H7 (cell line): Measurements from ENCODE around the gene RBM42. TPM values are rescaled to one million over a fixed set of nuclear protein-coding genes. Genes with fewer than 3 reads are reported as not detected.
A peak's percentile ranks its signal among the peaks of the same experiment; 100 is the strongest.

Experiments used
- DNase-seq: peaks from one replicate; pipeline ENCODE4 v3.0.0; 2012
- H3K27me3 ChIP-seq: 2 replicates; pipeline ENCODE4 v1.6.0; 2011; ENCODE audit warnings: mild to moderate bottlenecking, low read length; ENCODE audit not compliant: control insufficient read depth, insufficient read depth
- H3K36me3 ChIP-seq: replicated peaks from 2 replicates; pipeline ENCODE4 v1.5.1; 2011; ENCODE audit warnings: low read length; ENCODE audit not compliant: control insufficient read depth, insufficient read depth
- H3K4me3 ChIP-seq: 2 replicates; pipeline ENCODE4 v1.5.1; 2011; ENCODE audit warnings: low read depth, mild to moderate bottlenecking, control low read depth, low read length, moderate library complexity; ENCODE audit not compliant: insufficient read depth
- total RNA-seq: library from RNA; depleted of rRNA; stranded (reverse); fragments of >200 nt; shearing (Covaris generic); gene quantifications from 2 replicates; pipeline ENCODE4 v1.2.3, GENCODE V29; 2014

RBM42 gene
- total RNA-seq, 1 experiment from 2014 or later = 81.4 TPM

DNA sequence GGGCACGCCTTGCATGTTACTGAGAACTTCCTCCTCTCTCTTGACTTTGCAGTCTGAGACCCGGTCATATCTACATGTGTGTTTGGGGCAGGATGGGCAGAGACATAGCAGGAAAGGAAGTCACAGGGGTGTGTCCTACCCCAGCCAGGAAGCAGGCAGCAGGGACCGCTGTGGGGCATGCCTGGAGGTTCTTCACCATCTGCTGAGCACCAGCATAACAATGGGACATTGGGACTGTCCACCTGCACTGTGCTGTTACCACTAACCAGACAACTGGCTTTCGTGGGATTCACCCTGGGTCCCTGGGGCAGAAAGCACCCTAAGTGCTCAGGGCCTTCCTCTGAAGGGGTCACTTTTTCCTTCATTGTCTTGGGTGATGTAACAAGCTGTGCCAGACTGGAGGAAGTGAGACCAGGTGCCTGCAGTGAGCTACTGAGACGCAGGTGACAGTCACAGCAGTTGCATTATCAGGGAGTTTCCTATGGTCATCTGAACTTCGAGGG lies 18.9 kb upstream of the RBM42 start:
- no peaks in the 10 kb centered on the region for H3K36me3 ChIP-seq
- H3K27me3 ChIP-seq = peaks cover 3% of the 10 kb centered on the region; the same call in 1 of the 2 replicates
- DNase-seq = no peak
- H3K4me3 ChIP-seq = no peak overlapping the region

DNA sequence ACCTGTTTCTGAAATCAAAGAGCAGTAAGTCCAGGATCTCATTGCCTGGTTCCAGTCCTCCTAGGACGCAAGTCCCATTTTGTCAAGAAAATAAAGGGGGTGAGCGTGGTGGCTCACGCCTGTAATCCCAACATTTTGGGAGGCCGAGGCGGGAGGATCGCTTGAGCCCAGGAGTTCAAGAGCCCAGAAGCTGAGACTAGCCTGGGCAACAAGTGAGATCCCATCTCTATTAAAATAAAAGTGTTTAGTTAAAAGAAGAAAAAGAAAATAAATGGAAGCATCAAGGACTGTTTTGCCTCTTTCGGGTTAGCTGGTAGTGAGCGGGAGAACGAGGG lies 16.6 kb upstream of the RBM42 start:
- Histone ChIP-seq H3K4me3 (peak overlapping the region; percentile 23), H3K27me3 (peaks cover 3% of the 10 kb centered on the region; the same call in 1 of the 2 replicates), H3K36me3 (peaks cover 2% of the 10 kb centered on the region; the same call in 1 of the 2 replicates)
- no peak for DNase-seq

DNA sequence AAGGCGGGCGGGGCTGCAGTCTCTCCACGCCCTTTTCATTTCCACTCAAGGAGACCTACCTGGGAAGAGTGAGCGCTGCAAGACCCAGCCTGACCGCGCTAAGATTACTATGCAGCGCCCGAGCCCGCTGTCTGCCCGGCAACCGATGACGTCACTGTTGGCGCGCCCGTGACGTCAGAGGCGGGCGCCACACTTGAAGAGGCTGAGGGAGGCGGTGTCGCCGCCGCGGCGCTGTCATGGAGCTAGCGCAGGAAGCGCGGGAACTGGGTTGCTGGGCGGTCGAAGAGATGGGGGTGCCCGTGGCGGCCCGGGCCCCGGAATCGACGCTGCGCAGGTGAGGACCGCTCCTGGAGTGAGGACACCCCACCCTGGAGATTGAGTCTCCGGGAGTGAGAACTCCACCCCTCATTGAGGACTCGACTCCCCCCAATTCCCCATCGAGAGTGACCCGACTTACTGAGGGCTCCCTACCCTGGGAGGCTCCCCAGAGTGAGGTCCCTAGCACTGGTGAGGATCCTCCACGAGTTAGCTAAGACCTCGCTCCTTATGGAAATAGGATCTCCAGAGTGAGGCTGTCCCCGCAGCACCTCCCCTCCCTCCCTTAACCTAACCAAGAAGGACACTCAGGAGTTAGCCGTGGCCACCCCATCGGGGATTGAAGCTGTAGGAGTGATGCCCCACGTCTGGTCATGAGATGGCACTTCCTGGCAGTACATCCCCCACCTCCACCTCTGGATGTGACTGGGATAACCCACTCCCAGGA lies 16.1 kb upstream of the RBM42 start, which contains the start of gene HAUS5:
Gene HAUS5, plus strand, starts transcription at position 177 of the 763 bp plus-strand sequence. Its CDS starts 60 bp downstream, at position 237.
- Histone ChIP-seq H3K4me3 (peak within 1 kb of the TSS; percentile 93), H3K27me3 (peaks cover 3% of the 10 kb centered on the region; the same call in 1 of the 2 replicates), H3K36me3 (peaks cover 3% of the 10 kb centered on the region; the same call in 1 of the 2 replicates)
- DNase-seq = peak; percentile 97

DNA sequence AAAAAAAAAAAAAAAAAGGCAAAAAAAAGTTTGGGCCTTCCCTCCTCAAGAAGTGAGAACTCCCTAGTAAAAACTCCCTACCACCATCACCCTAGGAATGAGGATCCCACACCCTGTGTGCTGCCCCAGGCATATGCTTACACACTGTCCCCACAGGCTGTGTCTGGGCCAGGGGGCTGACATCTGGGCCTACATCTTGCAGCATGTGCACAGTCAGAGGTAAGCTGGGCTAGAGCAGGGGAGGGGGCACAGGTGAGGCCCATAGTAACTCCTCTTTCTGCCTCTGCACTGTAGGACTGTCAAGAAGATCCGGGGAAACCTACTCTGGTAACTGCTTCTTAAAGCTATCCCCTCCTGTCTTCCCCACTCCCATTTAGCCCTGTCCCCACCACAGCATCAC lies 15.3 kb upstream of the RBM42 start:
- Histone ChIP-seq H3K36me3 (peaks cover 3% of the 10 kb centered on the region; the same call in 1 of the 2 replicates), H3K4me3 (no peak overlapping the region), H3K27me3 (peaks cover 3% of the 10 kb centered on the region; the same call in 1 of the 2 replicates)
- DNase-seq = no peak

DNA sequence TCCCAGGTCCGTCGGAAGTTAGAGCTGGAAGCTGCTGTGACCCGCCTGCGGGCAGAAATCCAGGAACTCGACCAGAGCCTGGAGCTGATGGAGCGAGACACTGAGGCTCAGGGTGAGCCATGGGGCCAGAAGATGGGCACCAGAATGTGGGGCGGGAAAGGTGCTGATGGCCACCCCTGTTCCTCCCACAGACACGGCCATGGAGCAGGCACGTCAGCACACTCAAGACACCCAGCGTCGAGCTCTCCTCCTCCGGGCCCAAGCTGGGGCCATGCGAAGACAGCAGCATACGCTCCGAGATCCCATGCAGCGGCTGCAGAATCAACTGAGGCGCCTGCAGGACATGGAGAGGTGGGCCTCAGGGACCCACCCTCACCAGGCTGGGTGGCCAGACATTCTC lies 13.8 kb upstream of the RBM42 start:
- Histone ChIP-seq H3K27me3 (peaks cover 3% of the 10 kb centered on the region; the same call in 1 of the 2 replicates), H3K36me3 (peaks cover 3% of the 10 kb centered on the region; the same call in 1 of the 2 replicates), H3K4me3 (no peak overlapping the region)
- DNase-seq = no peak

DNA sequence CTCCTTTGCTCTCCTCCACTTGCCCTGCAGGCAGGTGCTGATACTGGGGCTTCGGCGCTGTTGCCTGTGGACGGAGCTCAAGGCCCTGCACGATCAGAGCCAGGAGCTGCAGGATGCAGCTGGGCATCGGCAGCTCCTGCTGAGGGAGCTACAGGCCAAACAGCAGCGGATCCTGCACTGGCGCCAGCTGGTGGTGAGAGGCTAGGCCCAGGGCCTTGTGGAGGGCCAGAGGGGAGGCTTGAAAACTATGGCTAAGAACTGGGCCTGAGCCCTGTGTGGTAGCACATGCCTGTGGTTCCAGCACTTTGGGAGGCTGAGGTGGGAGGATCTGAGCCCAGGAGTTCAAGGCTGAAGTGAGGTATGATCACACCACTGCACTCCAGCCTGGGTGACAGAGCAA lies 10.0 kb upstream of the RBM42 start:
- Histone ChIP-seq H3K27me3 (no peaks in the 10 kb centered on the region), H3K36me3 (peaks cover 9% of the 10 kb centered on the region), H3K4me3 (no peak overlapping the region)
- peak; percentile 65 for DNase-seq

DNA sequence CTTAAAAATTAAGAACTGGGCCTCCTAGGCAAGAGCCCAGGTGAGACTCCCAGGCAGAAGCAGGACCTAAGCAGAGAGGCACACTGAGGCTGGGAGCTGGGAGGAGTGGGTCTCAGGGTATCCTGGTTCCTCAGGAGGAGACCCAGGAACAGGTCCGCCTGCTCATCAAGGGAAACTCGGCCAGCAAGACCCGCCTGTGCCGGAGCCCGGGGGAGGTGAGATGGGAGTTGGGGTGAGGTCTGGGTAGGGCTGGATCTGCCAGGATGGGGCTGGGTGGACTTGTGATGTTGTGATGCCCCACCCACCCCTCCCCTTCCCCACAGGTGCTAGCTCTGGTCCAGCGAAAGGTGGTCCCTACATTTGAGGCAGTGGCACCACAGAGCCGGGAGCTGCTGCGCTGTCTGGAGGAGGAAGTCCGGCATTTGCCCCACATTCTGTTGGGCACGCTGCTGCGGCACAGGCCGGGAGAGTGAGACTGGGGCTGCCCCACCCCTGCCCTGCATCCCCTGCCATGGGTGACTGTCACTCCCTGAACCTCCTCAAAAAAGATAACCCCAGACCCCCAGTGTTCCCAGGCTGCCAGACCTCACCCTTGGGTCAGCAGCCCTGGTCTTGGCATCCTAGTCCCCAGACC lies 9.4 kb upstream of the RBM42 start:
- Histone ChIP-seq H3K27me3 (no peaks in the 10 kb centered on the region), H3K4me3 (no peak overlapping the region), H3K36me3 (peaks cover 9% of the 10 kb centered on the region)
- DNase-seq = no peak

DNA sequence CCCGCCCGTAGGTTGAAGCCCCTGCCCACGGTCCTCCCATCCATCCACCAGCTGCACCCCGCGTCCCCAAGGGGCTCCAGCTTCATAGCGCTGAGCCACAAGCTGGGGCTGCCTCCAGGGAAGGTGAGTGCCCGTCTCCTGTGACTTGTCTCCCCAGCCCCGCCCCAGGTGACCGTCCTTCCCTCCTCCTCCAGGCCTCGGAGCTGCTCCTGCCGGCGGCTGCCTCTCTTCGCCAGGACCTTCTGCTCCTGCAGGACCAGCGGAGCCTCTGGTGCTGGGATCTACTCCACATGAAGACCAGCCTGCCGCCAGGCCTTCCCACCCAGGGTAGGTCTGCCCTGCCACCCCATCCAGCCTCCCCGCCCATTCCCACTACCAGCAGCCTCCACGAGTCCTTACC lies 8.8 kb upstream of the RBM42 start:
- Histone ChIP-seq H3K4me3 (no peak overlapping the region), H3K36me3 (peaks cover 9% of the 10 kb centered on the region), H3K27me3 (no peaks in the 10 kb centered on the region)
- DNase-seq = no peak

DNA sequence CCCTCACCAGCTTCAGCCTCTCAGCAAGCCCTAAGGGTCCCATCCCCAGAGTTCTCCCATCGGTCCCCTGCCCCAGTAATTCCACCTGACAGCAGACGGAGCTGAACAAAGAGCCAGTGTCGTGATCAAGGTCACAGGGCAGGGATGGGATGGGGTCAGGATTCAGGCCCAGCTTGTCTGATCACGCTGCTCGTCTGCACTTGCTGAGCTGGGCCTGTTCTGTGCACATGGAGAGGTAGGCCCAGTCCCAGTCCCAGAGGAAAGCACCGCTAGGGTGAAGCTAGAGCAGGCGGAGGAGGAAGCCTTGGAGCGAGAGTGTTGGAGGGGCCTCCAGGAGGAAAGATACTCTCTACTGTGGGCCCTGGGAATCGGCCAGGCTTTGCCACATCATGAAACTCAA lies 7.1 kb upstream of the RBM42 start:
- H3K27me3 ChIP-seq = no peaks in the 10 kb centered on the region
- DNase-seq = no peak
- peaks cover 7% of the 10 kb centered on the region for H3K36me3 ChIP-seq
- no peak overlapping the region for H3K4me3 ChIP-seq

DNA sequence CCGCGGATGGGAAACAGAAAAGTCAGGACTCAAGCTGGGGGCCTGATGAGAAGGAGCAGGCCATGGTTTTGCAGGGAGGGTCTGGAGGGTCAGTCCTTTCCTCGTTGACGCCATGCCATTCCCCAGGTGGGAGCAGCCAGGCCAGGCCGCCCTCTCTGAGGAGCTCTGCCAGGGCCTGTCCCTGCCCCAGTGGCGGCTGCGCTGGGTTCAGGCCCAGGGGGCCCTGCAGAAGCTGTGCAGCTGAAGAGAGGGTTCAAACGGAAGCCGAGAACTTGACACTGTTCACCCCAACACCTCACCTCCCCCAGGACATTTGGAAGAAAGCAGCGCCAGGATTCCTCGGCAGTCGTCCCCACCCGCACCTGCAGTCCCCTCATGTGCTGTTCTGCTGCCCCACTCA lies 6.1 kb upstream of the RBM42 start:
- Histone ChIP-seq H3K27me3 (no peaks in the 10 kb centered on the region), H3K36me3 (peaks cover 6% of the 10 kb centered on the region), H3K4me3 (no peak overlapping the region)
- no peak for DNase-seq

DNA sequence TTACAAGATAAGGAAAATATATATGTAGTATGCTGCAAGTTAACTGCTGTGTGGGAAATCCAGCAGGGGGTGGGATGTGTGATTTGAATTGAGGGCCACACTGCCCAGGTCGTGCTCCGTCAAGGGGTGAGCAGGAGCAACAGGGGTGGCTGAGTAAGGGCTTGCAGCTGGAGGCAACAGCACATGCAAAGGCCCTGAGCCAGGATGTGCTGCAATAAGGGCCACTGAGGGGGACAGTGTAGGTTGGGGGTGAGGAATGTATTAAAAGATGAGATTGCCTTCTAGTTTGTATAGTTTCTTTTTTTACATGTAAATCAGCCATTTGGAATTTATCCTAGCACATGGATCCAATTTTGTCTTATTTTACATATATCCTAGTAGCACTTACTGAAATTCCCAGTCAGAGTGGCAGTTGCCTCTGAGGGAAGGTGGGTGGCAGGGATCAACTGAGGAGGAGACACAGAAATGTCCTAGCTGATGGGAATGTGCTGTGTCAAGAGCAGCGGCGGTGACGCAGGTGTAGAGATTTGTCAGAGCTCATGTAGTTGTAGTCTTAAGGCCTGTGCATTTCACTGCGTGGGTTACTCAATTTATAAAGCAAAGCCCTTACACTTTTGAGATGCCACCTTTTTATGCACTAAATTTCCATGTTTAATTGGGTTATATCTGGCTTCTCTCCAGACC lies 5.4 kb upstream of the RBM42 start:
- Histone ChIP-seq H3K36me3 (peaks cover 6% of the 10 kb centered on the region), H3K27me3 (no peaks in the 10 kb centered on the region), H3K4me3 (no peak overlapping the region)
- DNase-seq = no peak

DNA sequence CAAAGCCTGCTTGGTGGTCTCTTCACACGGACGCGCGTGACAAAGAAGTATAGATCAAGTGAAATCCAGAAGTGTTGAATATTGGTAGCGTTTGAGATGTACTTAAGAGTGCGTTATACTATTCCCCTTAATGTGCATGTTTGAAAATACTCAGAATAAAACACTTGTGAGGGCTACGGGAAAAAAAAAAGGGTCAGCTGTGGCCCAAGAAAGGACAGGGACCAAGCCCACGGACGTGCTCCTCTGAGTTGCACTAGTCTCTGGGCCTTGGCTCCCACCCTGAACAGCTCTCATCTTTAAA lies 622 bp upstream of the RBM42 start:
- H3K27me3 ChIP-seq = no peaks in the 10 kb centered on the region
- DNase-seq = no peak
- peak overlapping the region; percentile 88 for H3K4me3 ChIP-seq

DNA sequence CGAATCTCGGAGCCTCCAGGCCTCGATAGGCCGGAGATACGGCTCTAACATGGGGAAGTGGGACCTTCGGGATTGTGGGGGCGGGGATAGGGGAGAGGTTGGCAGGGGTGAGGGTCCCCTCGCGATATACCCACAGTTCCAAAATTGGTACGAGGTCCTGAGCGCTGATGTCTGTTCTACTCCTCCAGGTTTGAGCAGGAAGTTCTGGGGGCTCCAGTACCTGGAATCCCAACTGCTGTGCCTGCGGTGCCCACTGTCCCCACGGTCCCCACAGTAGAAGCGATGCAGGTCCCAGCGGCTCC lies 447 bp downstream of the RBM42 start:
- H3K4me3 ChIP-seq = peak overlapping the region; percentile 88
- H3K27me3 ChIP-seq = no peaks in the 10 kb centered on the region
- peaks cover 23% of the 10 kb centered on the region for H3K36me3 ChIP-seq
- no peak for DNase-seq

More for the DNA sequence above, 622 bp upstream of the RBM42 start:
- peaks cover 21% of the 10 kb centered on the region for H3K36me3 ChIP-seq

DNA sequence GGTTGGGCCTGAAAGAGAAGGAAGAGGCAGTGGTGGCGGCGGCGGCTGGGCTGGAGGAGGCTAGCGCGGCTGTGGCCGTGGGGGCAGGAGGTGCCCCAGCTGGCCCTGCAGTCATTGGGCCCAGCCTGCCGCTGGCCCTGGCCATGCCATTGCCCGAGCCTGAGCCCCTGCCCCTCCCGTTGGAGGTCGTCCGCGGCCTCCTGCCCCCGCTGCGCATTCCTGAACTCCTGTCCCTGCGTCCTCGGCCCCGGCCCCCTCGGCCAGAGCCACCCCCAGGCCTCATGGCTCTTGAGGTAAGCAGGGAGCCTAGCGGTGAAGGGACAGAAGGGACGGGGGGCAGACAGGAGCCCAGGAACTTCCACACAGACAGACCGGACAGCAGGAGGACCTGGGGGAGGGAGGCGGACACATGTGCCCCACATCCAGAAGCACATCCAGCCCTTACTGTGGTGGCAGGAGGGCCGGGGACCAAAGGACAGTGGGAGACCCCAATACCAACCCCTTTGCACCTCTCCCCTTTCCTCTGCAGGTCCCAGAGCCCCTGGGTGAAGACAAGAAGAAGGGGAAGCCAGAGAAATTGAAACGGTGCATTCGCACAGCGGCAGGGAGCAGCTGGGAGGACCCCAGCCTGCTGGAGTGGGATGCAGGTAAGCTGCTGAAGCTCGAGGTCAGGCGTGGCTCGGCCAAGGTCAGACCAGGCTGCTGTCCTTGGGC lies 5.0 kb downstream of the RBM42 start:
- Histone ChIP-seq H3K36me3 (peaks cover 36% of the 10 kb centered on the region), H3K4me3 (no peak overlapping the region), H3K27me3 (no peaks in the 10 kb centered on the region)
- peak; percentile 41 for DNase-seq
